Stomach (tissue), 9 donors: ENCODE results near the gene C16orf89. TPM values are rescaled to one million over a fixed set of nuclear protein-coding genes. Genes with fewer than 3 reads are reported as not detected.

ENCODE experiments used
- DNase-seq, 2 donors: peaks; one replicate each; pipeline versions ENCODE4 v3.0.0 to v3.0.0-alpha.2; 2013 to 2019
- H3K27ac ChIP-seq, 5 donors: fragments of 200-600 bp in 4 of 5; sonication (generic) in 4 of 5; one replicate each; pipeline ENCODE4 v1.5.1; 2013 to 2019; ENCODE audit warnings: mild to moderate bottlenecking in 1 of 5, moderate library complexity in 1 of 5
- H3K27me3 ChIP-seq, 3 donors: fragments of 200-600 bp; sonication (generic); one replicate each; pipeline ENCODE4 v1.5.1; 2017 to 2019; ENCODE audit warnings: mixed run types in 1 of 3
- H3K36me3 ChIP-seq, 4 donors: fragments of 200-600 bp; sonication (generic); 1 replicate in 3 of 4; 2 replicates in 1 of 4; pipeline ENCODE4 v1.5.1; 2016 to 2019
- H3K4me1 ChIP-seq, 4 donors: fragments of 200-600 bp; sonication (generic); one replicate each; pipeline ENCODE4 v1.5.1; 2016 to 2019
- H3K4me3 ChIP-seq, 4 donors: fragments of 200-600 bp; sonication (generic) in 3 of 4; one replicate each; pipeline ENCODE4 v1.5.1; 2016 to 2019; ENCODE audit warnings: mild to moderate bottlenecking in 1 of 4
- H3K9me3 ChIP-seq, 4 donors: fragments of 200-600 bp; sonication (generic); one replicate each; pipeline ENCODE4 v1.5.1; 2016 to 2019
- EP300 ChIP-seq: sonication (generic); formaldehyde crosslinking; IDR thresholded peaks from one replicate; pipeline ENCODE4 v1.6.1; 2017; ENCODE audit warnings: antibody characterized with exemption
- POLR2A ChIP-seq, 4 donors: fragments of 450-650 bp; IDR thresholded peaks; one replicate each; pipeline ENCODE4 v1.6.1; 2016; ENCODE audit warnings: antibody characterized with exemption in 4 of 4, control low read depth in 2 of 4, mild to moderate bottlenecking in 1 of 4, moderate library complexity in 1 of 4
- POLR2AphosphoS5 ChIP-seq, 3 donors: sonication (generic); formaldehyde crosslinking; IDR thresholded peaks; one replicate each; pipeline ENCODE4 v1.6.1; 2016; ENCODE audit warnings: antibody characterized with exemption in 3 of 3
- WGBS, 5 donors: extraction: QIAGEN DNeasy Blood & Tissue Kit in 3 of 5; methylation state at CpG; one replicate each; pipeline versions ENCODE4 v1.1.5 to v1.1.7; 2013 to 2018; 5-methylcytosine and 5-hydroxymethylcytosine counted together
- intact Hi-C: fragments of 100-400 bp; cut with DNase I; formaldehyde crosslinking; loops from one replicate; pipeline ENCODE4 v1.15.1; 2023; ENCODE audit warnings: low total_unique reads
- polyA plus RNA-seq, 3 donors: library from polyadenylated mRNA; stranded (reverse); fragments of 200-250 nt; gene quantifications; one replicate each; pipeline ENCODE4 v1.2.3, GENCODE V29; 2013
- total RNA-seq, 5 donors: library from RNA; depleted of rRNA; stranded (reverse); fragments of >200 nt; gene quantifications; one replicate each; pipeline versions ENCODE4 v1.1.0 to v1.2.3, GENCODE V29; 2014 to 2016
- TF ChIP-seq, protein P1 (sequence below), 7 experiments: fragments of 450-650 bp in 4 of 7; fragments of 200-600 bp in 3 of 7; sonication (generic) in 3 of 7; IDR thresholded peaks; one replicate each; pipeline ENCODE4 v1.5.1; 2016 to 2019; ENCODE audit warnings: antibody characterized with exemption in 7 of 7, control low read depth in 2 of 7, mild to moderate bottlenecking in 1 of 7
- donor health status: healthy with polysubstance abuse.
- donor health status: Bipolar disorder and iron deficiency.
- donor health status: healthy.

The C16orf89 gene
- total and polyA plus RNA-seq, 8 donors = 7.6 to 135 (median 71.1) TPM

DNA sequence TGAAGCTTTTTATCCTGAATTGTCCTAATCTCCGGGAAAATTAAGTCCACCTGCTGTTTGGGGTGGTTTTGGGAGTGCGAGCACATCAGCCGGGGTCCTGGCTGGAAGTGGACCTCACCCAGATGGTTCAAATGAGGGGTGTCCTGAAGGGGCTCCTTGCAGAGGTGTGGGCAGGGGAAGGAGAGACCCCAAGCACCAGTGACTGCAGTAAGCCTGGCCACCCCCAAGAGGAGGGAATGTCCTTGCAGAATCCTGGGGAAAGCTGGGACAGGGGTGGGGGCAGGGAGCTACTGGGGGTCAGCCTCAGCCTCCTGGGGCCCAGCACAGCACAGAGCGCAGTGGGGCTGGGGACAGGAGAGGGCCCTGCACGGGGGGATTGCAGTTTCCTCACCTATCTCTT lies 61.4 kb downstream of the C16orf89 start:
- Histone ChIP-seq H3K9me3 (no peaks in the 10 kb centered on the region), H3K27me3 (peaks cover 0 to 16% (median 0%) of the 10 kb centered on the region in 3 donors), H3K4me3 (no peak overlapping the region), H3K27ac (no peak overlapping the region), H3K4me1 (no peaks in the 10 kb centered on the region), H3K36me3 (no peaks in the 10 kb centered on the region)
- no peak for DNase-seq
- TF ChIP-seq, protein P1, sequence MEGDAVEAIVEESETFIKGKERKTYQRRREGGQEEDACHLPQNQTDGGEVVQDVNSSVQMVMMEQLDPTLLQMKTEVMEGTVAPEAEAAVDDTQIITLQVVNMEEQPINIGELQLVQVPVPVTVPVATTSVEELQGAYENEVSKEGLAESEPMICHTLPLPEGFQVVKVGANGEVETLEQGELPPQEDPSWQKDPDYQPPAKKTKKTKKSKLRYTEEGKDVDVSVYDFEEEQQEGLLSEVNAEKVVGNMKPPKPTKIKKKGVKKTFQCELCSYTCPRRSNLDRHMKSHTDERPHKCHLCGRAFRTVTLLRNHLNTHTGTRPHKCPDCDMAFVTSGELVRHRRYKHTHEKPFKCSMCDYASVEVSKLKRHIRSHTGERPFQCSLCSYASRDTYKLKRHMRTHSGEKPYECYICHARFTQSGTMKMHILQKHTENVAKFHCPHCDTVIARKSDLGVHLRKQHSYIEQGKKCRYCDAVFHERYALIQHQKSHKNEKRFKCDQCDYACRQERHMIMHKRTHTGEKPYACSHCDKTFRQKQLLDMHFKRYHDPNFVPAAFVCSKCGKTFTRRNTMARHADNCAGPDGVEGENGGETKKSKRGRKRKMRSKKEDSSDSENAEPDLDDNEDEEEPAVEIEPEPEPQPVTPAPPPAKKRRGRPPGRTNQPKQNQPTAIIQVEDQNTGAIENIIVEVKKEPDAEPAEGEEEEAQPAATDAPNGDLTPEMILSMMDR (IDR thresholded peaks at IDR 0.05) = no peak
- WGBS, 5 donors = 70 to 80% (median 75%) methylated on average over 5 of the region's 5 CpGs
- intact Hi-C loops = no loop called here

DNA sequence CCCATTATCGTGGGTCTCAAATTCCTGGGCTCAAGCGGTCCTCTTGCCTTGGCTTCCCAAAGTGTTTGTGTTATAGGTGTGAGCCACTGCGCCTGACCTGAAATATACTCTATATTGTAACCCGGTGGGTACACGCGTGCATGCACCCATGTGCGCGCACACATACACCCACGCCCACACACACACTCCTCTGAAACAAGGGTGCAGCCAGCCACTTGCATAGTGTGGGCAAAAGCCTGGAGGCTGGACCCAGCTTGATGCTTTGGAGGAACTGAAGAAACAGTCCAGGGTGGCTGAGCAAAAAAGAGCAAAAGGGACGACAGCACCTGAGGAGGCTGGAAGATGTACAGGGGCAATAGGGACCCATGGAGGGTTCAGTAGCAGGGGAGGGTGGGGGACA lies 61.9 kb downstream of the C16orf89 start:
- no peak for TF ChIP-seq POLR2A (IDR thresholded peaks at IDR 0.05)
- TF ChIP-seq, protein P1 (IDR thresholded peaks at IDR 0.05) = no peak
- TF ChIP-seq EP300 = no peak

DNA sequence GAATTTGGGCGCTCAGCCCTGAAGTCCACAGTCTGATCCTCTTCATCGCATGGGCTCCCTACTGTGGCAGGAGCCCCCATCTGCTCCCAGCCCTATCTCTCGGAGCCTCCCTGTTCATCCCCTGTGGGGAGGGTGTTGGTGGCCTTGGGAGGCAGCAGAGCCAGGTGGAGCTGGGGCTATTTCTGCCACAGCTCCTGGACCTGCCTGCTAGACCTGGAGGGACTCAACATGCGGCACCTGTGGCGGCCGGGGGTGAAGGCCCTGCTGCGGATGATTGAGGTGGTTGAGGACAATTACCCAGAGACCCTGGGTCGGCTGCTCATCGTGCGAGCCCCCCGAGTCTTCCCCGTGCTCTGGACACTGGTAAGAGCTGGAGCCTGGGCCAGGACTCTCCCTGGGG lies 62.5 kb downstream of the C16orf89 start:
- Histone ChIP-seq H3K36me3 (no peaks in the 10 kb centered on the region), H3K9me3 (no peaks in the 10 kb centered on the region), H3K27me3 (peaks cover 0 to 16% (median 0%) of the 10 kb centered on the region in 3 donors), H3K4me1 (no peaks in the 10 kb centered on the region), H3K27ac (no peak overlapping the region), H3K4me3 (no peak overlapping the region)
- DNase-seq = no peak
- intact Hi-C loops = no loop called here
- WGBS, 5 donors = 69 to 86% (median 81%) methylated on average over 6 to 12 of the region's 12 CpGs
- TF ChIP-seq EP300 (no peak), POLR2AphosphoS5 (IDR thresholded peaks at IDR 0.05) (no peak), POLR2A (IDR thresholded peaks at IDR 0.05) (no peak)
- TF ChIP-seq, protein P1 (IDR thresholded peaks at IDR 0.05) = no peak

More for the DNA sequence above, 61.9 kb downstream of the C16orf89 start:
- H3K36me3 ChIP-seq = no peaks in the 10 kb centered on the region
- H3K4me3 ChIP-seq = no peak overlapping the region
- H3K4me1 ChIP-seq = no peaks in the 10 kb centered on the region
- no peaks in the 10 kb centered on the region for H3K9me3 ChIP-seq
- WGBS, 5 donors = 87 to 93% (median 92%) methylated on average over 10 of the region's 10 CpGs
- no peak for DNase-seq
- intact Hi-C loops = no loop called here
- no peak overlapping the region for H3K27ac ChIP-seq
- H3K27me3 ChIP-seq = peaks cover 0 to 16% (median 0%) of the 10 kb centered on the region in 3 donors

DNA sequence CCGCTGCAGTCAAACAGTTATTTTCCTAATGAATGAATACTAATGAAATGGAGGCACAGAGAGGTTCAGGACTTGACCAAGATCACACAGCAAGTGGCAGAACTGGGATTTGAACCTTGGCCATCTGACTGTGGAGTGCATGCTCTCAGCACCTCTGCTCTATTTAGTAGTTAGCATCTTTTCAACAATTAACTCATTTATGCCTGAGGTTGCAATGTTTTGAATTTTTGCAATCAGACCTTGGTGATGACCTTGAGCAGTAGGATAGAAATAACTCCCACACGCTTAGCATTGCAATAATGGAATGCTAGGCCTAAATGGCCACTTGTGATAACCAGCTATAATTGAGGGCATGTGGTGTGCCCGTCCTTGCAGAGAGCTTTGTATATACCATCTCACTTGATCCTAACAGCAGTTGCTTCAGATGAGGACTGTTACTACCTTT lies 63.0 kb downstream of the C16orf89 start:
- TF ChIP-seq, protein P1 (IDR thresholded peaks at IDR 0.05) = no peak
- TF ChIP-seq EP300 (no peak), POLR2AphosphoS5 (IDR thresholded peaks at IDR 0.05) (no peak), POLR2A (IDR thresholded peaks at IDR 0.05) (no peak)
- WGBS, 5 donors = 75 to 83% (median 82%) methylated on average over 3 of the region's 3 CpGs
- Histone ChIP-seq H3K4me3 (no peak overlapping the region), H3K9me3 (no peaks in the 10 kb centered on the region), H3K36me3 (no peaks in the 10 kb centered on the region), H3K27me3 (peaks cover 0 to 16% (median 0%) of the 10 kb centered on the region in 3 donors), H3K27ac (no peak overlapping the region), H3K4me1 (no peaks in the 10 kb centered on the region)
- no peak for DNase-seq
- intact Hi-C loops = no loop called here
